ENCODE data around the gene TUSC2. TPM values are rescaled to one million over a fixed set of nuclear protein-coding genes. Genes with fewer than 3 reads are reported as not detected.

The TUSC2 gene
- total and polyA plus RNA-seq, 2 donors (not counting 1 experiment from before 2014, with no cell fraction given), result 13.4 to 15.3 TPM

DNA sequence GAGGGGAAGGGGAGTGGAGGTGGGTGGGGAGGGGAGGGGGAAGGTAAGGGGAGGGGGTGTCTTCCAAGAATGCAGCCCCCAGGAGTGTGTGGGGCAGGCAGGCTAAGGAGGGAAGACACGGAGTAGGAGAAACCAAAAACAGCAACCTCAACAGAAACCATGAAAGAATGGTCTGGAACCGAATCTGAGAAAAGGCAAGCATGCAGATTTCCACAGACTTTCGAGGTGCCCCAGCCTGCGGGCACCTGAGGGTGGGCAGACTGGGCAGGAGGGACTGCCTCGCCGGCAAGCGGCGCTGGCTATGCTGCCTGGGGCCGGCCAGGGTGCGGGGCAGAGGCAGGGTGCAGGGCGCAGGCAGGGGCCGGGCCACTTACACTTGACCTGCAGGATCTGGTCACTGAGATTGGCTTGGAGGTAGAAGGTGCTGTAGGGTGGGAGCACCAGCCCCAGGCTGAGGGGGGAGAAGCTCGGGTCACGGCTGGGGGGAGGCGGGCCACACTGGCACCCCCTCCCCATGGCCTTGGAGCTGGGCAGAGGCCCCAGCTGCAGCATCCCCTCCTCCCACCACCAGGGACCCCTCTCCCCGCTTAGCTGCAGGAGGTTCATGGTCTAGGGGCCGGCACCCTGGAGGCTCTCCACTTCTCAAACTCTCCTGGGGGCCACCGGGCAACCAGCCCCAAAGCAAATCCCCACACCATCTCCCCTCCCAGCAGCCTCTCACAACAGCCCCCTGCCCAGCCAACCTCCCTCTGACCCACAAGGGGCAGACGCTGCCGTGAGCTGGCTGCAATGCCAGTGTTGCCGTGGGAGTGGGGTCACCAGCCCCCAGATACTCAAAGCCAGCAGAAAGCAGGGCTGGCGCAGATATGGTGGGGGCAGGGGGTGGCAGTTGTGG lies 46.6 kb upstream of the TUSC2 start:
- Histone ChIP-seq H4K20me1 (ENCODE audit: control insufficient read depth, extremely low read depth, insufficient read depth, low read length) (no peaks in the 10 kb centered on the region), H3K27me3 (ENCODE audit: control insufficient read depth, insufficient read depth, low read length) (no peaks in the 10 kb centered on the region), H3K36me3 (ENCODE audit: control insufficient read depth, insufficient read depth, low read length) (no peaks in the 10 kb centered on the region), H3K27ac (ENCODE audit: insufficient read depth, low read length) (no peak overlapping the region), H3K9me3 (ENCODE audit: control insufficient read depth, insufficient read depth, low read depth, low read length) (no peaks in the 10 kb centered on the region), H3K4me3 (replicated peaks in 1 of 4; ENCODE audit: control extremely low read depth in 1 of 4, insufficient read depth in 1 of 4, low read depth in 3 of 4, low read length in 4 of 4) (no peak overlapping the region), H3K9ac (ENCODE audit: insufficient read depth, low read length) (no peak overlapping the region), H2AFZ (ENCODE audit: low read length) (no peak overlapping the region), H3K4me1 (ENCODE audit: control insufficient read depth, extremely low read depth, insufficient read depth, low read length) (no peaks in the 10 kb centered on the region), H3K79me2 (ENCODE audit: control insufficient read depth, insufficient read depth, low read length) (no peaks in the 10 kb centered on the region), H3K4me2 (ENCODE audit: extremely low read depth, insufficient read depth, low read length) (no peak overlapping the region)
- no peak for DNase-seq (ENCODE audit: low read depth in 2 of 2)
- TF ChIP-seq EZH2 (IDR thresholded peaks at IDR 0.05; ENCODE audit: low read length, missing control alignments), result no peak
- TF ChIP-seq, protein P1, sequence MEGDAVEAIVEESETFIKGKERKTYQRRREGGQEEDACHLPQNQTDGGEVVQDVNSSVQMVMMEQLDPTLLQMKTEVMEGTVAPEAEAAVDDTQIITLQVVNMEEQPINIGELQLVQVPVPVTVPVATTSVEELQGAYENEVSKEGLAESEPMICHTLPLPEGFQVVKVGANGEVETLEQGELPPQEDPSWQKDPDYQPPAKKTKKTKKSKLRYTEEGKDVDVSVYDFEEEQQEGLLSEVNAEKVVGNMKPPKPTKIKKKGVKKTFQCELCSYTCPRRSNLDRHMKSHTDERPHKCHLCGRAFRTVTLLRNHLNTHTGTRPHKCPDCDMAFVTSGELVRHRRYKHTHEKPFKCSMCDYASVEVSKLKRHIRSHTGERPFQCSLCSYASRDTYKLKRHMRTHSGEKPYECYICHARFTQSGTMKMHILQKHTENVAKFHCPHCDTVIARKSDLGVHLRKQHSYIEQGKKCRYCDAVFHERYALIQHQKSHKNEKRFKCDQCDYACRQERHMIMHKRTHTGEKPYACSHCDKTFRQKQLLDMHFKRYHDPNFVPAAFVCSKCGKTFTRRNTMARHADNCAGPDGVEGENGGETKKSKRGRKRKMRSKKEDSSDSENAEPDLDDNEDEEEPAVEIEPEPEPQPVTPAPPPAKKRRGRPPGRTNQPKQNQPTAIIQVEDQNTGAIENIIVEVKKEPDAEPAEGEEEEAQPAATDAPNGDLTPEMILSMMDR (conservative IDR thresholded peaks at IDR 0.05 in 1 of 2, IDR thresholded peaks at IDR 0.05 in 1 of 2; ENCODE audit: low read depth in 1 of 2, low read length in 2 of 2), result no peak

DNA sequence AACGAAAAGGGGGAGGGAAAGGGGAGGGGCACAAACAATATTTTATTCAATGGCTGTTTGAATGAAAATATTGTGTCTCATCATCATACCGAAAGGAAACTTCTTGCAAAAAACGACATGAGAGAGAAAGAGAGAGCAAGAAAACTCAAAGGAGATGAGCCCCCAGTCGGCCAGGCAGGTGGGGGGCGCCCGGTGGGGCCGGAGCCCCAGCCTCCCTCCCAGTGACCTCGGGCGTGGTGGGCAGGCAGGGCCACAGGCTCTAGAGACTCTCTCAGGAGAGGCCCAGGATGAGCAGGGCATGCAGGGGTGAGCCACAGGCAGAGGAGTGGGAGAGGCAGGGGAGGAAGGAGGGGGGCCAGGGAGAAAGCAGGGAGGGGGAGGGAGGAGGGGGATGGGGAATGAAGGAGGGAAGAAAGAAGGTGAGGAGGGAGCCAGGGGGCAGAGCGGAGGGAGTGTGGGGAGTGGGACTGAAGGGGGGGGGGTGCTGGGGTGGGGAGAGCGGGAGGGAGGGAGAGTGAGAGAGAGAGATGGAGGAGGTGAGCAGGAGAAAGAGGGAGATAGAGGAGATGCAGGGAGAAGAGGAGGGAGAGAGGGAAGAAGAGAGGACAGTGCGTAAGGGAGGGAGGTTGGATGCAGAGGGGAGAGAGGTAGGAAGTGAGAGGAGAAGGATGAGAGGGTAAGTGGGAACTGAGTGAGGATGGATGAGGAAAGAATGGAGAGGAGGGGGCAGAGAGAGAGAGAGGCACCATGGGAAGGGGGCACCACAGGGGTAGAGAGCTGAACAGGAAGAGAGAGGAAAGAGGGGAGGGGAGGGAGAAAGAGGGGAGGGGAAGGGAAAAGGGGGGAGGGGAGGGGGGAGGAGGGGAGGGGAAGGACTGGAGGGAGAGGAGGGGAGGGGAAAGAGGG lies 45.4 kb upstream of the TUSC2 start:
- Histone ChIP-seq H3K9me3 (ENCODE audit: control insufficient read depth, insufficient read depth, low read depth, low read length) (no peaks in the 10 kb centered on the region), H3K4me1 (ENCODE audit: control insufficient read depth, extremely low read depth, insufficient read depth, low read length) (no peaks in the 10 kb centered on the region), H4K20me1 (ENCODE audit: control insufficient read depth, extremely low read depth, insufficient read depth, low read length) (no peaks in the 10 kb centered on the region), H3K9ac (ENCODE audit: insufficient read depth, low read length) (no peak overlapping the region), H3K4me3 (replicated peaks in 1 of 4; ENCODE audit: control extremely low read depth in 1 of 4, insufficient read depth in 1 of 4, low read depth in 3 of 4, low read length in 4 of 4) (no peak overlapping the region), H3K27me3 (ENCODE audit: control insufficient read depth, insufficient read depth, low read length) (no peaks in the 10 kb centered on the region), H3K4me2 (ENCODE audit: extremely low read depth, insufficient read depth, low read length) (no peak overlapping the region), H2AFZ (ENCODE audit: low read length) (no peak overlapping the region), H3K36me3 (ENCODE audit: control insufficient read depth, insufficient read depth, low read length) (no peaks in the 10 kb centered on the region), H3K79me2 (ENCODE audit: control insufficient read depth, insufficient read depth, low read length) (no peaks in the 10 kb centered on the region), H3K27ac (ENCODE audit: insufficient read depth, low read length) (no peak overlapping the region)
- TF ChIP-seq, protein P1 (conservative IDR thresholded peaks at IDR 0.05 in 1 of 2, IDR thresholded peaks at IDR 0.05 in 1 of 2; ENCODE audit: low read depth in 1 of 2, low read length in 2 of 2), result no peak
- TF ChIP-seq EZH2 (IDR thresholded peaks at IDR 0.05; ENCODE audit: low read length, missing control alignments), result no peak
- no peak for DNase-seq (ENCODE audit: low read depth in 2 of 2)

DNA sequence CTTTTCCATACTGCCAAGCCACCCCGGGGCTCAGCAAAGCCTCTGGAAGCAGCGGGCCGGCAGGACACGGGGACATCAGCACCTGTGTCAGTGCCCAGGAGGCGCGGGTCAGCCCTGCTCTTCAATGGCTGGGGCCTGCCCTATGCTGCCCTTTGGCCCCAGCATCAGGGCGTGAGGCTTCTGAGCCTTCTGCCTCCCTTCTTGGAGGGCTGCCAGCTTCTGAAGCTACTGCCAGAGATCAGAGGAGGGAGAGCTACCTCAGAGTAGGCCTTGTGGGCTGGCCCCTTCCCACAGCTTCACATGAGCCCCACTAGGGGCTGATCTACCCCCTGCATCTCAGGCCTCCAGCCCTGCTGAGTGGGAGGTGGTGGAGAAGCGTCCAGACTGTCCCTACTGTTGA lies 44.3 kb upstream of the TUSC2 start:
- TF ChIP-seq EZH2 (IDR thresholded peaks at IDR 0.05; ENCODE audit: low read length, missing control alignments), result no peak
- TF ChIP-seq, protein P1 (conservative IDR thresholded peaks at IDR 0.05 in 1 of 2, IDR thresholded peaks at IDR 0.05 in 1 of 2; ENCODE audit: low read depth in 1 of 2, low read length in 2 of 2), result no peak
- H3K27me3 ChIP-seq (ENCODE audit: control insufficient read depth, insufficient read depth, low read length), result no peaks in the 10 kb centered on the region
- H3K4me3 ChIP-seq (replicated peaks in 1 of 4; ENCODE audit: control extremely low read depth in 1 of 4, insufficient read depth in 1 of 4, low read depth in 3 of 4, low read length in 4 of 4), result no peak overlapping the region
- H3K27ac ChIP-seq (ENCODE audit: insufficient read depth, low read length), result no peak overlapping the region
- DNase-seq (ENCODE audit: low read depth in 2 of 2), result no peak
- H3K4me1 ChIP-seq (ENCODE audit: control insufficient read depth, extremely low read depth, insufficient read depth, low read length), result no peaks in the 10 kb centered on the region
- H3K4me2 ChIP-seq (ENCODE audit: extremely low read depth, insufficient read depth, low read length), result no peak overlapping the region
- no peaks in the 10 kb centered on the region for H4K20me1 ChIP-seq (ENCODE audit: control insufficient read depth, extremely low read depth, insufficient read depth, low read length)
- H2AFZ ChIP-seq (ENCODE audit: low read length), result no peak overlapping the region
- H3K9ac ChIP-seq (ENCODE audit: insufficient read depth, low read length), result no peak overlapping the region
- H3K9me3 ChIP-seq (ENCODE audit: control insufficient read depth, insufficient read depth, low read depth, low read length), result no peaks in the 10 kb centered on the region
- H3K79me2 ChIP-seq (ENCODE audit: control insufficient read depth, insufficient read depth, low read length), result no peaks in the 10 kb centered on the region
- no peaks in the 10 kb centered on the region for H3K36me3 ChIP-seq (ENCODE audit: control insufficient read depth, insufficient read depth, low read length)
